NCI-H146 treated with DMSO at 0.1 percent for 48 hours (cell line): ENCODE results near the gene KLHL15.
A peak's percentile ranks its signal among the peaks of the same experiment; 100 is the strongest.

ENCODE experiments used
- DNase-seq: peaks from one replicate; lab custom pipeline; 2025; ENCODE audit not compliant: unreplicated experiment; lab: John Stamatoyannopoulos, UW

KLHL15 gene

GRCh38 chrX:23953908-23954269 lies 73.1 kb downstream of the KLHL15 start:
- DNase-seq = no peak

- peak; percentile 80 for DNase-seq
These were observed 73.7 kb downstream of the KLHL15 start for GRCh38 chrX:23952984-23953907.

GRCh38 chrX:23952391-23952790 lies 74.6 kb downstream of the KLHL15 start:
- DNase-seq = no peak

GRCh38 chrX:23945206-23945605 lies 81.8 kb downstream of the KLHL15 start:
- no peak for DNase-seq

- no peak for DNase-seq
These were observed 82.8 kb downstream of the KLHL15 start for GRCh38 chrX:23944234-23944633.

GRCh38 chrX:23939203-23939602 lies 87.8 kb downstream of the KLHL15 start:
- no peak for DNase-seq

GRCh38 chrX:23938690-23939089 lies 88.3 kb downstream of the KLHL15 start:
- no peak for DNase-seq

GRCh38 chrX:23937100-23937499 lies 89.9 kb downstream of the KLHL15 start:
- no peak for DNase-seq

- DNase-seq = no peak
These were observed 90.8 kb downstream of the KLHL15 start for GRCh38 chrX:23936180-23936579.

GRCh38 chrX:23935106-23935505 lies 91.9 kb downstream of the KLHL15 start:
- DNase-seq = no peak
